NCI-H82 treated with DMSO at 0.1 percent for 48 hours (cell line): ENCODE data around the gene IFT172.
"Not testable (repeated sequence)": the region's sequence is repeated elsewhere in the genome, so short reads cannot be mapped to it uniquely, and the experiment has no call there.

Source experiments
- DNase-seq: peaks from one replicate; lab custom pipeline; 2025; ENCODE audit not compliant: unreplicated experiment; lab: John Stamatoyannopoulos, UW

The IFT172 gene, protein sequence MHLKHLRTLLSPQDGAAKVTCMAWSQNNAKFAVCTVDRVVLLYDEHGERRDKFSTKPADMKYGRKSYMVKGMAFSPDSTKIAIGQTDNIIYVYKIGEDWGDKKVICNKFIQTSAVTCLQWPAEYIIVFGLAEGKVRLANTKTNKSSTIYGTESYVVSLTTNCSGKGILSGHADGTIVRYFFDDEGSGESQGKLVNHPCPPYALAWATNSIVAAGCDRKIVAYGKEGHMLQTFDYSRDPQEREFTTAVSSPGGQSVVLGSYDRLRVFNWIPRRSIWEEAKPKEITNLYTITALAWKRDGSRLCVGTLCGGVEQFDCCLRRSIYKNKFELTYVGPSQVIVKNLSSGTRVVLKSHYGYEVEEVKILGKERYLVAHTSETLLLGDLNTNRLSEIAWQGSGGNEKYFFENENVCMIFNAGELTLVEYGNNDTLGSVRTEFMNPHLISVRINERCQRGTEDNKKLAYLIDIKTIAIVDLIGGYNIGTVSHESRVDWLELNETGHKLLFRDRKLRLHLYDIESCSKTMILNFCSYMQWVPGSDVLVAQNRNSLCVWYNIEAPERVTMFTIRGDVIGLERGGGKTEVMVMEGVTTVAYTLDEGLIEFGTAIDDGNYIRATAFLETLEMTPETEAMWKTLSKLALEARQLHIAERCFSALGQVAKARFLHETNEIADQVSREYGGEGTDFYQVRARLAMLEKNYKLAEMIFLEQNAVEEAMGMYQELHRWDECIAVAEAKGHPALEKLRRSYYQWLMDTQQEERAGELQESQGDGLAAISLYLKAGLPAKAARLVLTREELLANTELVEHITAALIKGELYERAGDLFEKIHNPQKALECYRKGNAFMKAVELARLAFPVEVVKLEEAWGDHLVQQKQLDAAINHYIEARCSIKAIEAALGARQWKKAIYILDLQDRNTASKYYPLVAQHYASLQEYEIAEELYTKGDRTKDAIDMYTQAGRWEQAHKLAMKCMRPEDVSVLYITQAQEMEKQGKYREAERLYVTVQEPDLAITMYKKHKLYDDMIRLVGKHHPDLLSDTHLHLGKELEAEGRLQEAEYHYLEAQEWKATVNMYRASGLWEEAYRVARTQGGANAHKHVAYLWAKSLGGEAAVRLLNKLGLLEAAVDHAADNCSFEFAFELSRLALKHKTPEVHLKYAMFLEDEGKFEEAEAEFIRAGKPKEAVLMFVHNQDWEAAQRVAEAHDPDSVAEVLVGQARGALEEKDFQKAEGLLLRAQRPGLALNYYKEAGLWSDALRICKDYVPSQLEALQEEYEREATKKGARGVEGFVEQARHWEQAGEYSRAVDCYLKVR (N-terminal part only)

GRCh38 chr2:27489498-27490397, at the start of gene IFT172:
IFT172 (minus strand) TSS chr2:27489743; CDS start chr2:27489653, 90 bp downstream.
- peak; percentile 100 for DNase-seq

DNA sequence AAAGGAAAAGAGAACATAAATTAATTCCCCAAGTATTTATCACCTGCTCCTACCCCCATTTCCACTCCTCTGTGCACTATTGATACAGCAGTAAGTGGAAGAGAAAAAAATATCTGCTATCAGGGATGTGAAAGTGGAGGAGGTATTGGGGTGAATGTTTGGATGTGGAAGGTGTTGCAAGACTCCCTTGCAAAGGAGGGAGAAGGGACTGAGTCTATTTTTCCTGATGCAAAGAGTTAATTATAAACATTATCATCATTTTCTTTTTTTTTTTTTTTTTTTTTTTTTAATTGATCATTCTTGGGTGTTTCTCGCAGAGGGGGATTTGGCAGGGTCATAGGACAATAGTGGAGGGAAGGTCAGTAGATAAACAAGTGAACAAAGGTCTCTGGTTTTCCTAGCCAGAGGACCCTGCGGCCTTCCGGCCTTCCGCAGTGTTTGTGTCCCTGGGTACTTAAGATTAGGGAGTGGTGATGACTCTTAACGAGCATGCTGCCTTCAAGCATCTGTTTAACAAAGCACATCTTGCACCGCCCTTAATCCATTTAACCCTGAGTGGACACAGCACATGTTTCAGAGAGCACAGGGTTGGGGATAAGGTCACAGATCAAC, 49.4 kb upstream of the IFT172 start:
- not testable (repeated sequence) for DNase-seq

GRCh38 chr2:27537287-27537686, 47.7 kb upstream of the IFT172 start:
- no peak for DNase-seq

GRCh38 chr2:27531983-27532382, 42.4 kb upstream of the IFT172 start:
- no peak for DNase-seq

GRCh38 chr2:27527182-27527581, 37.6 kb upstream of the IFT172 start:
- DNase-seq, result no peak

- no peak for DNase-seq
These were observed 32.9 kb upstream of the IFT172 start for GRCh38 chr2:27522400-27522945.

DNA sequence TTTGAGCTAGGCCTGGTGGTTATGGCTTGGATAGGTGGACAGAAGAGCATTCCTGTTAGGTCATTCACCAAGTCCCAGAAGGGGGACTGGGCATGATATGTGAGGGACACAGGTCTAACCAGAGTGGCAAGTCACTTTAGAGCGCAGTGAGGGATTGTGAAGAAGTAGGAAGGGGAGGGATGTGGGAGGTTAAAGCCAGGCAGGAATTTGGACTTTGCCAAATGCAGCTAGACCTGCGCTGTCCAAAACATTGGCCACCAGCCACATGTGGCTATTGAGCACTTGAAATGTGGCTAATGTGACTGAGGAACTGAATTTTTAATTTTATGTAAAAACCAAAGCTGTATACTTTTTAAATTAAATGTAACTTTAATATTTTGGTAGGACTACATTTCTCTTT, 30.8 kb upstream of the IFT172 start:
- no peak for DNase-seq

- no peak for DNase-seq
These were observed 29.2 kb upstream of the IFT172 start for GRCh38 chr2:27518782-27519113.

DNA sequence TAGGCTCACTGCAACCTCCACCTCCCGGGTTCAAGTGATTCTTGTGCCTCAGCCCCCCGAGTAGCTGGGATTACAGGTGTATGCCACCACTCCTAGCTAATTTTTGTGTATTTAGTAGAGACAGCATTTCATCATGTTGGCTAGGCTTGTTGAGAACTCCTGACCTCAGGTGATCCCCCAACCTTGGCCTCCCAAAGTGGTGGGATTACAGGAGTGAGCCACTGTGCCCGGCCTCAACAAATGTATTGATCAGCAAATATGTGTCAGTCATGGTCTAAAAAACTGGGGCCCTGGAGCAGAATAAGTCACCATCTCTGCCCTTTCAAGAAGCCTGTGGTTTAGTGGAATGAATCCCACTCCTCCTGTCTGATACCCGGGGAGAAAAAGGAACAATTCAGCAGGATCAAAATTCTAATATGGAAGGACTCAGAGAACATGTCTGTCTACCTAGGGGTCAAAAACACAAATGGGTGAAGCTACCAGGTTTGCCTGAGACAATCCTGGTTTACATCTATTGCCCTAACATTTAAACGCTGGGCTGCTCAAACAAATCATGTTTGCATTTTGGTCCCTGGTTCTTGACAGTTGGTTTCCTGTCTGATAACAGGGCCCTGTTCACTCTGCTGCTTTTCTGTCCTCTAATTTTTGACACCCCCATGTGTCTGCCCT, 28.7 kb upstream of the IFT172 start:
- DNase-seq, result no peak

DNA sequence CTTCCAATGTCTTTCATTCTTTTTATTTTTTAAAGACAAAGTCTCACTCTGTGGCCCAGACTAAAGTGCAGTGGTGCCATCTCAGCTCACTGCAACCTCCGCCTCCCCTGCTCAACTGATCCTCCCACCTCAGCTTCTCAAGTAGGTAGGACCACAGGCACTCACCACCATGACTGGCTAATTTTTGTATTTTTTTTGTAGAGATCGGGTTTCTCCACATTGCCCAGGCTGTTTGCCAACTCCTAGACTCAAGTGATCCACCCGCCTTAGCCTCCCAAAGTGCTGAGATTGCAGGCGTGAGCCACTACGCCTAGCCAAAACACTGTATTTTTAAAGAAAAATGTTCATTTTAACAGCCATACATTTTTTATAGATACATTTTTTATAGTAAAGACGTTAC, 19.8 kb upstream of the IFT172 start:
- DNase-seq, result no peak

DNA sequence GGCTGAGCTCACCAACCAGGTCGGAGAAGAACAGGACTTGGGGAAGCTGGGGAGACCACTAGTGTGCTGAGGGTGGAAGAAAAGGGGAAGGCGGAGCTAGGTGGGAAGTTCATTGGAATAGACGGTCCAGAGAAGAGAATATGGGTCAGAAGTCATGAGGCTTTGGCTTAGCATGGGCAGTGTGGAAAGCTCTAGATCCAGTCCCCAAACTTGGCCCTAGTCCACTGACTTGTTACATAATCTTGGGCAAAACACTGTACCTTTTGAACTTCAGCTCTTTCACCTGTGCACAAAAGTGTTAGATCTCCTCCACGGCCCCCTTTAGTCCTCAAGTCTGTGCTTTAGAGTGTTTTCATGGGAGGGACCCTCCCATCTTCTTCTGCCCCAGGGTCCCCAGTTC, 17.8 kb upstream of the IFT172 start:
- DNase-seq, result no peak

DNA sequence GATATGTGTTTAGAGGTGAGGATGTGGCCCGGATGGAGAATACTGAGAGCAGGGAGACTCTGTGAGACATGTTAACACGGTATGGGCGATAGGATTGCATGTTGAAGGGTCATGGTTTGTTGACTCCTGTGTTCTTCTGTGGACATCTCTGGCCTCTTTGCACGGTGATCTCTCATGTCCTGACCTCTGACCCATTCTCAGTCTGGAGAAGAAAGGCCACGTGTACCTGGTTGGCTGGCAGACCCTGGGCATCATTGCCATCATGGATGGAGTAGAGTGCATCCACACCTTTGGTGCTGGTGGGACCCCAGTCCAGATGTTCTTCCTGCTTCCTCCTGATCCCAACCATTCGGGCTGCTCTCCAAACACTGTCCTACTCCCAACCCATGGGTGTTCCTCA, 17.0 kb upstream of the IFT172 start:
- no peak for DNase-seq

DNA sequence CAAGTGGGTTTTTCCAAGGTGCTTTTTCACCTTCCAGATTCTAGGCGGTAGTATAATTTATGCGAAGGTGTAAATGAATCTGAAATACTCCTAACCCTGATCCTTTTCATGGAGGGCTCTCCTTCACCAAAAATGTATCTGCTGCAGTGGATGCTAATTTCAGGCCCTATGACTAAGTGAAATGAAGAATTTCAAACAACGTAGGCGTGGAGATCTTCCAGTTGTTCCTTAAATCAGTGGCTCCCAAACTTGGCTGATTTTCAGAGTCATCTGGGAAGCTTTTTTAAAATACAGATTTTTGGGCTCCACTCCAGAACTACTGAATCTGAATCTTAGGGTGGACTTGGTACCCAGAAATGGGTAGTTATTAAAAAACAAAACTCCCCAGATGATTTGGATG, 12.6 kb upstream of the IFT172 start:
- DNase-seq, result no peak

DNA sequence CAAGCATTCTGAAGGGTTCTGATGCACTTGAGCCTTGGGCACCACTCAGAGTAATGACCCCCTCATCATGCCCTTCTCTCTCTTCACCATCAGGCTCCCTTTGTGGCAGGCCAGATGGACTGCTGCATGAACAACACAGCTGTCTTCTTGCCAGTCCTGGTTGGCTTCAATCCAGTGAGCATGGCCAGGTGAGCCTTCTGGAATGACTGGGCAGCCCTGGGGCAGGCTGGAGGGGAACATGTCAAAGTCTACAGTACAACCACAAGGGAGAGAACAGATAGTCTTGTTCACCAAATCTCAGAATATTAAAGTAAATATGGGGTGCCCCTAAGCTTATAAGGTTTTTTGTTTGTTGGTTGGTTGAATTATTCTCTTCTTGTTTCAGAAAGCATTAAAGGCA, 11.5 kb upstream of the IFT172 start:
- DNase-seq, result no peak

DNA sequence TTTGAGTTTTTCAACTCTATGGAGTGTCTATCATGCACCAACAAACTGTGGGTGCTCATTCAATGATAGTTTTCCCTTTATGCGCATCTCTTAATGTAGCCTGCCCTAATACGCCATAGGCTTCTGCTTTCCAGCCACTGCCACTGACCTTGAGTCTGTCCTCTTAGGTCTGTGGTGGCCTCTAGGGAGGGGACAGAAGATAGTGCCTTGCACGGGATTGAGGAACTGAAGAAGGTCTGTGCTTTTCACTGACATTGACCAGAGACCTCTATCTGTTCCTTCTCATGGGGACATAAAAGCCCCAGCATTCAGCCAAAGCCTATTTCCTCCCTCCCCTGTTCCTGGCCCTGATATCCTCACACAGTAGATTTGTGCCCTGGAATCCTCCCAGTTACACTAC, 9.4 kb upstream of the IFT172 start:
- DNase-seq, result no peak

- no peak for DNase-seq
These were observed 7.7 kb upstream of the IFT172 start for GRCh38 chr2:27497288-27497627.

DNA sequence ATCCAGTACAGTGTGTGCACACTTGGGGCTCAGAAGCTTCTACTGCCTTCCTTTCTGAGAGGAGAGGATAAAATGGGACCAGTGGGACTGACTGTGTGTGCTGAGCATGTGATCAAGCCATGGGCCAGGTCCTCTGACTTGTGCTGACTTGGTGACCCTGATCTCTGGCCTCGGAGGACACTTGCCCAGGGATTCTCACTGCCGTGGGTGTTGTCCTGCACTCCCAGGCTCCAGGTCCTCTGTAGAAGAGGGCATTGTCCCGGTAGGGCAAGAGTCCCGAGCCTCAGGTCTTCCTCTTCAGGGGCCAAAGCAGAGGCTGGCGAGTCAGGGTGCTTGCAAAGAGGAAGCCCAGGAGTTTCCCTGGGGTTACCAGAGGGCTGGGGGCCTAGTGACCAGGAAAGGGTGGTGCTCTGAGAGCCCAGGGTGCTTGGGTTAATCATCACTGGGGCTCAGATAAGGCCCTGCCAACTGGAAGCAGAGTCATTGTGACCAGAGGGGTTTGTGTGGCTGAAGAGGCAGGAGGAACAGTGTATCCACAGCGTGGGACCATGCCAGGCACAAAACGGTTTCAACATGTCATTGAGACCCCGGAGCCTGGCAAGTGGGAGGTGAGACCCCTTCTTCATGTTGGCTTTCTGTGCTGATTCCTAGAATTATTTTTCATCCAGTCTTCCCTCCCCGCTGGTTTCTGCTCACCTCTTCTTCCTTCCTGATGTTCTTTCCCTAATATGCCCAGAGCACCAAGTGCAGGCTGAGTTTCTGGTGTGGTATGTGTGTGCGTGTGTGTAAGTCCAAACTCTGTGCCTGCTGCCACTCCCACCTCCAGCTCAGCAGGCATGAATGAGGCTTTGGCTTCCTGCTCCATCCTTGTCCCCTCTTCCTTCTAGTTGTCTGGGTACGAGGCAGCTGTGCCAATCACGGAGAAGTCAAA, 7.1 kb upstream of the IFT172 start, which contains the start of gene GCKR:
Gene GCKR, plus strand, starts transcription at position 483 of the 931 bp plus-strand sequence. Its CDS starts 66 bp downstream, at position 549.
- DNase-seq, result no peak

- DNase-seq, result no peak
These were observed 6.4 kb upstream of the IFT172 start for GRCh38 chr2:27495840-27496356.
